ENCODE results near the gene DPCD.
"Not testable (repeated sequence)": the region's sequence is repeated elsewhere in the genome, so short reads cannot be mapped to it uniquely, and the experiment has no call there.

Gene DPCD

GRCh38 chr10:101578192-101578591, 9.9 kb upstream of the DPCD start:
- ChIA-PET CTCF (interaction anchor here (1.6 to 12.5 kb wide), 3 partner anchors 7 to 364 kb away, joined by 4 to 145 read pairs (median 16); no protein-coding TSS in a partner anchor), POLR2A (no interaction called here)
- no peak for DNase-seq (ENCODE audit: low read depth, low spot score)
- no peak overlapping the region for H3K4me3 ChIP-seq (ENCODE audit: low read depth, low read length)
- no peak for TF ChIP-seq CTCF (IDR thresholded peaks at IDR 0.05; ENCODE audit: insufficient read depth, low read length, missing control alignments)

GRCh38 chr10:101578803-101579515, 9.2 kb upstream of the DPCD start:
- ChIA-PET CTCF (interaction anchor here (1.6 to 12.5 kb wide), 3 partner anchors 8 to 365 kb away, joined by 4 to 145 read pairs (median 16); no protein-coding TSS in a partner anchor), POLR2A (no interaction called here)
- no peak for TF ChIP-seq CTCF (IDR thresholded peaks at IDR 0.05; ENCODE audit: insufficient read depth, low read length, missing control alignments)
- no peak overlapping the region for H3K4me3 ChIP-seq (ENCODE audit: low read depth, low read length)
- DNase-seq (ENCODE audit: low read depth, low spot score) = no peak

- DNase-seq (ENCODE audit: low read depth, low spot score) = no peak
- no peak overlapping the region for H3K4me3 ChIP-seq (ENCODE audit: low read depth, low read length)
- CTCF ChIA-PET = interaction anchor here (2.9 to 12.5 kb wide), 2 partner anchors 9 to 365 kb away, joined by 16 to 145 read pairs; no protein-coding TSS in a partner anchor
- no peak for TF ChIP-seq CTCF (IDR thresholded peaks at IDR 0.05; ENCODE audit: insufficient read depth, low read length, missing control alignments)
- POLR2A ChIA-PET = no interaction called here
These were observed 8.6 kb upstream of the DPCD start for GRCh38 chr10:101579516-101579870.

GRCh38 chr10:101580486-101581399, 7.4 kb upstream of the DPCD start:
- no peak overlapping the region for H3K4me3 ChIP-seq (ENCODE audit: low read depth, low read length)
- POLR2A ChIA-PET = no interaction called here
- no peak for DNase-seq (ENCODE audit: low read depth, low spot score)
- TF ChIP-seq CTCF (IDR thresholded peaks at IDR 0.05; ENCODE audit: insufficient read depth, low read length, missing control alignments) = no peak
- CTCF ChIA-PET = interaction anchor here (0.8 to 12.5 kb wide), 3 partner anchors 10 to 367 kb away, joined by 3 to 145 read pairs (median 16); no protein-coding TSS in a partner anchor

- POLR2A ChIA-PET = no interaction called here
- DNase-seq (ENCODE audit: low read depth, low spot score) = no peak
- no peak overlapping the region for H3K4me3 ChIP-seq (ENCODE audit: low read depth, low read length)
- CTCF ChIA-PET = interaction anchor here (1.0 to 12.5 kb wide), 3 partner anchors 10 to 374 kb away, joined by 3 to 145 read pairs (median 3); no protein-coding TSS in a partner anchor
- TF ChIP-seq CTCF (IDR thresholded peaks at IDR 0.05; ENCODE audit: insufficient read depth, low read length, missing control alignments) = no peak
These were observed 2.3 kb upstream of the DPCD start for GRCh38 chr10:101585841-101586240.

GRCh38 chr10:101588879-101589278, 758 bp downstream of the DPCD start:
- TF ChIP-seq CTCF (IDR thresholded peaks at IDR 0.05; ENCODE audit: insufficient read depth, low read length, missing control alignments) = no peak
- peak overlapping the region; percentile 99 for H3K4me3 ChIP-seq (ENCODE audit: low read depth, low read length)
- no peak for DNase-seq (ENCODE audit: low read depth, low spot score)
- ChIA-PET CTCF (interaction anchor here (1.3 to 12.5 kb wide), 6 partner anchors 11 to 375 kb away, joined by 6 to 145 read pairs (median 15); no protein-coding TSS in a partner anchor), POLR2A (no interaction called here)

GRCh38 chr10:101593331-101593730, 5.2 kb downstream of the DPCD start:
- ChIA-PET CTCF (interaction anchor here (1.4 to 4.8 kb wide), 3 partner anchors 10 to 379 kb away, joined by 6 to 35 read pairs (median 28); no protein-coding TSS in a partner anchor), POLR2A (interaction anchor here (0.7 kb wide), 1 partner anchor 9 kb away, joined by 3 read pairs; no protein-coding TSS in a partner anchor)
- H3K4me3 ChIP-seq (ENCODE audit: low read depth, low read length); DNase-seq (ENCODE audit: low read depth, low spot score): not testable (repeated sequence)
